22Rv1 (cell line): ENCODE data around the gene OTUB2.

ENCODE experiments used
- CTCF ChIP-seq: fragments of 450-650 bp; IDR thresholded peaks from 2 replicates; pipeline ENCODE4 v1.5.1; 2017; ENCODE audit warnings: mild to moderate bottlenecking
- ZFX ChIP-seq: fragments of 450-650 bp; IDR thresholded peaks from 2 replicates; pipeline ENCODE4 v1.6.1; 2017; ENCODE audit warnings: antibody characterized with exemption, borderline replicate concordance

- TF ChIP-seq CTCF (peak; percentile 65), ZFX (no peak)
Observed at GRCh38 chr14:94005324-94006073, 20.6 kb upstream of the OTUB2 start.
